LNCaP clone FGC (cell line): Measurements from ENCODE around the gene TEX19.

ENCODE experiments used
- DNase-seq: peaks from one replicate; pipeline ENCODE4 v3.0.0-alpha.2; 2011; ENCODE audit warnings: low read depth
- H3K4me3 ChIP-seq: 2 replicates; pipeline ENCODE4 v1.5.1; 2011; ENCODE audit warnings: mild to moderate bottlenecking, low read depth, low read length, control low read depth
- CTCF ChIP-seq: IDR thresholded peaks from 2 replicates; pipeline ENCODE4 v1.5.1; 2012; ENCODE audit warnings: mild to moderate bottlenecking; ENCODE audit not compliant: control insufficient read depth, insufficient read depth; ENCODE audit errors: extremely low read depth

TEX19 gene

GRCh38 chr17:82351254-82351712, 7.8 kb upstream of the TEX19 start:
- H3K4me3 ChIP-seq = no peak overlapping the region
- no peak for DNase-seq
- no peak for TF ChIP-seq CTCF

GRCh38 chr17:82351713-82352488, 7.1 kb upstream of the TEX19 start:
- H3K4me3 ChIP-seq = no peak overlapping the region
- peak; percentile 94 for TF ChIP-seq CTCF
- peak; percentile 81 for DNase-seq

- no peak for DNase-seq
- H3K4me3 ChIP-seq = no peak overlapping the region
- no peak for TF ChIP-seq CTCF
Measured at GRCh38 chr17:82353484-82353883, 5.6 kb upstream of the TEX19 start.

- TF ChIP-seq CTCF = no peak
- H3K4me3 ChIP-seq = no peak overlapping the region
- no peak for DNase-seq
Measured at GRCh38 chr17:82354804-82355308, 4.2 kb upstream of the TEX19 start.

- peak; percentile 73 for DNase-seq
- H3K4me3 ChIP-seq = no peak overlapping the region
- TF ChIP-seq CTCF = no peak
Measured at GRCh38 chr17:82355770-82356427, 3.1 kb upstream of the TEX19 start.

GRCh38 chr17:82356845-82357355, 2.1 kb upstream of the TEX19 start:
- TF ChIP-seq CTCF = no peak
- no peak for DNase-seq
- no peak overlapping the region for H3K4me3 ChIP-seq
